H1 (cell line): ENCODE data around the gene DTD1. TPM values are rescaled to one million over a fixed set of nuclear protein-coding genes. Genes with fewer than 3 reads are reported as not detected.

Source experiments
- TEAD4 ChIP-seq: IDR thresholded peaks from 2 replicates; pipeline ENCODE4 v1.6.1; 2012; ENCODE audit warnings: low read depth, low read length, inconsistent platforms, mixed read lengths
- polyA plus RNA-seq, 7 experiments: library from polyadenylated mRNA; depleted of rRNA in 3 of 7; stranded (reverse) in 5 of 7; unstranded in 2 of 7; fragments of >200 nt in 5 of 7; fragments of 200-250 nt in 2 of 7; gene quantifications; 1 replicate in 5 of 7; 2 replicates in 1 of 7; 4 replicates in 1 of 7; pipeline versions ENCODE4 v1.2.1 to v1.2.3, GENCODE V29; 2011 to 2013; ENCODE audit warnings: missing spikeins in 2 of 7, mixed read lengths in 2 of 7
- total RNA-seq: library from RNA; stranded (reverse); fragmentation: NEBNext Ultra II Directional; extraction: Animal tissue kit (Norgen Biotek cat#: 25700); gene quantifications from 2 replicates; pipeline ENCODE4 v1.2.1, GENCODE V29; 2021

DTD1 gene
- total and polyA plus RNA-seq, 2 of the 8 experiments (the other 6 are each of a cell fraction or from before 2014, with no cell fraction given): 49.7 to 66.6 TPM

GRCh38 chr20:18773566-18773965 is 185.7 kb downstream of the DTD1 start (continued):
- TF ChIP-seq TEAD4: no peak
